ENCODE results near the gene ERC2.

ERC2 gene

DNA sequence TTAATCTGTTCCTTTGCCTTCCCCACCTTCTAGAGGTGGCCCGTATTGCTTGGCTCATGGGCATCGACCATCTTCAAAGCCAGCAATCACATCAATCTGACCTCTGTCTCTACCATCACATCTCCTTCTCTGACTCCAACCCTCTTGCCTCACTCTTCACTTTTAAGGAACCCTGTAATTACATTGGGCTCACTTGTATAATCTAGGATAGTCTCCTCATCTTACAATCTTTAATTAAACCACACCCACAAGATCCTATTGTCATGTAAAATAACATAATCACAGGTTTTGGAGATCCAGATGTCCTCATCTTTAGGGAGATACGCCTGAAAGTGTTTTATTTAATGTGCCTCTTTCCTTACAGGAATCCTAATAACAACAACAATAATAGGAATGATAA is 234.5 kb downstream of the ERC2 start:
- no peak for DNase-seq

DNA sequence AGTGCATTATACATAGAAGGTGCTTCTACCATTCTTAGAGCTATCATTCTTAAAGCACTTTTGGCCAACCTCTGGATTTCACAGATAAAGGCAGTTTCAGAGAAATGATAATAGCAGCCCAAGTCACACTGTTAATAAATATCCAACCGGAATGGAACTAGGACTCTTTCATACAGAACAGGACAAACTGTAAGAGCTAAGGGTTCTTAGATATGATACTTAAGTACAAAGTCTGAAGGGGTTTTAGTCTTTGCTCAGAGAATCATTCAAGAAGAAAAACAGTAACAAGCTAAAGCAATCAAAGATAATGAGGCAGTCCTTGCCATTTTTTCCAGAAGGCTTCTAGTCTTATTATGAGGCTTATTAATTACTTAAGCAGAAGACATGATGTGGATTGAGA is 239.0 kb downstream of the ERC2 start:
- DNase-seq, result no peak

DNA sequence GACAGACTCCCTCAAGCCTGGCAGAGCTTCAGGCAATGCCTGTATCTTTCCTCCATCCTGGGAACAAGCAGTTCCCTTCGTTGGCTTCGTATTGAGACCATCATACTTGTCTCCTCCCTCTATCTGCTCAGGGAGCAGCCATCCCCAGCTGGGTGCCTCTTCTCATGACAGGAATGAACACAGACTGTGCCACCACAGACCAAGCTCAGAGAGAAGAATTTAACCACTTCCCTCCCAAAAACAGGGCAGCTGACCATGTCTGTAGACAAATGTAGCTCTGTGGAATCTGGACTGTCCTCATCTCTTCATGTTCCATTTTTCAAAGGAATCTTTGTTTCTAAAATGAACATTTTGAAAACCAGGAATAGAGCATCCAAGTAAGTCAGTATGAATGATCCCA is 245.4 kb downstream of the ERC2 start:
- DNase-seq, result no peak

DNA sequence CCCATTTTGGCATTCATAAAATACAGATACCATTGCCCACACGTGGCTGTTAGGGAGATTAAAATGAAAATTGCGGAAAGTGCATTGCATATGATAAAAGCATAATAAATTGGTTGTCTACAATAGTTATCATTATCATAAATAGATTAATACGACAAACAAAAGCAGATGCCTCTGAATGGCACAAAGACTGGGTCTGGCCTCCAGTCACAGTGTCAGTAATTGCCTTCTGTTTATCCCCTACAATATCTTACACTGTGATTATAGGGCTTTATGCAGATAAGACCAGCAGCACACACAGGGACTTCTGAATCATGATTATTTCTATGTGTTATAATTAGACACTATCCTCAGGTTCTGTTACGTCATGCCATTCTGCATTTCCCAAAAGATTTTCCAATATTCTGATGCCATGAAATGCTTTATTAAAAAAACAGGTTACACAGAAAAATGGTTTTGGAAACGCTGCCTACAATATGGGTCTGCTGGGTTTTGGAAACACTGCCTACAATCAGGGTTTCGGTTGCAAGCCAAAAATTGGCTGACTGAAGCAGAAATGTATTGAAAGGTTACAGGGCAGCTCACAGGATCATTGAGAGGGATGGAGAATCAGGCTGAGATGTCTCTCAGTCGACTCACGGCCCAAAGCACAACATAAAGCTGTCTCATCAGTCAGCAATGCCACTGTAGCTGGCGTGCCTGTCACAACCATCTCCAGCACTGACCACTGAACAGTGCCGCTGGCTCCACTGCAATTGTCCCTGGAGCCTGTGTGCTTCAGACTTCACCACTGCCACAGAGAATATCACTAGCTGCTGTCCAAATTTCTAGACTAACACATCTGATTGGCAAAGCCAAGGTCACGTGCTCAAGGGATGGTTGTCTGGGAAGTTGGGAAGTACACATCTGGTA is 248.1 kb downstream of the ERC2 start:
- DNase-seq, result no peak

DNA sequence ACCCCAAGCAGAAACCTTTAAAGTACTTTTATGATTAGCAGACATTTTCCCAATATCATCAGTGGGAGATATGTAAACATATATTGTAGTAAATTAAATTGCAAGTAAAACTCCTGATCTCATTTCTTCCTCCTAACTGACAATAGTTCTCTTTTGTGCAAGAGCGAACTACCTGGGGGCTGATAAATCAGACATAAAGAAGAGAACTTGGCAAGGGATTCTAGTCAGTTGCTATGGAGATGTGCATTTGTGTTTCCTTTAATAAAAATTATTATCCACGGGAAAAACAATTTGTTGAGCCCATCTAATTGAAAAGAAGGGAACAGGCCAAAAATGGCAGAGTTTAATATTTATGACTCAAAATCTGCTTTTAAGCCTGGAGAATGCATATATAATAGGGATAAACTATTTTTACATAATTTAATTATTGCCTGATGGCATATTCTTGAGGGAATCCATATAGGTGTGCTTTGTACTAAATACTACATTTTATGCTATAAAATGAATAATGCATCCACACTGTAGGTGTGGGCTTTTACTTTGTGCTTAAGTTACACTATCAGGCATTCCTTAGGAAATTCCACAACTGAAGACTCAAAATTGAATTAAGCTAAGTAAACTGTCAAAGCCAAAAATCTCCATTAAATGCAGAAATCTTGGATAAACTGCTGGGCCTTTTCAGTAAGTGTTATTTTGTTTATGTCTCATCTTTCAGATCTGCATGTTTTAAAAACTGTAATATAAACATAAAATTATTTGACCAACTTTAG is 258.1 kb downstream of the ERC2 start:
- DNase-seq, result no peak

DNA sequence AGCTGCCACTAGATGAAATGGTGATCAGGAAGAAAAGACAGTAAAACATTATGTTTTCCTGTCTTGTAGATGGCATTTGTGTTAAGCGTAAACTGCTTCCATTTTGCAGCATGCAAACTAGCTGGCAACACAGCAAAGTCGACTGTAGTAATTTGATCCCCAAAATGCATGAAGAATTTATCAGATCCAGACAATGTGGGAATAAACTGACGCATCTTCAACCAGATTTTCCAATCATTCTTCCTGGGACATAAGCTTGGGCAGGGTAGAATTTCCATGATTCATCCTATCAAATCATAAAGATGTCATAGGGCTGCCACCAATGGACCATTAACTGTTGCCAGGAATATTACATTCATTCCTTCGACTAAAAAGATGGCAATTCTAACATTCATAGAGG is 260.3 kb downstream of the ERC2 start:
- no peak for DNase-seq

DNA sequence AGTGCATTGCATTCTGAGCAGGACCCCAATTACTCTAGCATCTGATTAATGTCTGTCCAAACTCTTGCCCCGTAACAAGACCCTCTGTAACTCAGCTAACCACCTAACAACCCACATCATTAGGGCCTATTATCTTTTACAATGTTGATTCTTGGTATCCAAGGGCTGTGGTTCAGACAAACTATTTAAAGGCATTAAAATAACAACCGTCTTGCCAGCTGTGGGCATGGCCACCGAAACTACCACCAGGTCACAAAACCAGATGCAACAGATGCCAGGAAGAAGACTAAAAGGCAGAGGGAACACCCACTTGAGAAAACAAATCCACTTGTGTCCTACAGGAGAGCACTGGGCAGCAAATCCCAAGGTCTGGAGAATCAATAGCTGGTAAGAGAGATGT is 262.9 kb downstream of the ERC2 start:
- no peak for DNase-seq

DNA sequence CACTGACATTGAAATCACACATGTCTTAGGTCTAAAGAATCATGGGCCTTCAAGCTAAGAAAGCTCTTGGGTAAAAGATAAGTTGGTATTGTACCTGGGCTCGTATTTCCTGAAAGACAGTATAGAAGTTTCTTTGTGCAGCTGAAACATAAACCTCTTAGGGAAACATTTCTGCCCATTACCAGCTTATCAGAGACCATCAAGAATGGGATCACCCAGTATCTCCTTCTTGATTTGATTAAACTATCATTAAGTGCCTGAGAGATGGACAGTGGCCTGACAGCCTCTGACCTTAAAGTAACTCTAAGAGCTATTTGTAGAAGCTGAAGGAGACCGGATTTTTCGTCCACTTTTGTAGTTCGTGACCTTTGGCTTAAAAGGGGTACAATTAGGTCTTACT is 265.3 kb downstream of the ERC2 start:
- DNase-seq, result no peak

DNA sequence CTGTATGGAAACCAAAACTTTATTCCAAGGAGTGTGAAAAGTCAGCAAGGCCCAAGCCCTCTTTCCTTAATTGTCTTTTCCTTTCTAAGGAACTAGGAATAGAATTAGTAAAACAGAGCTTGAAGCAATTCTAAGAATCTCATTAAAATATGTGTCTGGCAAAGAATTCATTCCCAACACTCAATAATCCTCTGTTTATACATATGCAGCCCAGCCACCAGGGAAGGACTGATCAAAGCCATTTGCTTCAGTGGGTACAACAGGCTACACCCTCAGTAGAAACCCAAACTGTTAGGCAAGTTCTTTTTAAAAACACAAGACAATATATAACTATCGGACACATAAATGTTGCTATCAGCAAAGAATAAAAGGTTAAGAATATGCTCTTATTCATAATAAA is 266.9 kb downstream of the ERC2 start:
- DNase-seq, result no peak

DNA sequence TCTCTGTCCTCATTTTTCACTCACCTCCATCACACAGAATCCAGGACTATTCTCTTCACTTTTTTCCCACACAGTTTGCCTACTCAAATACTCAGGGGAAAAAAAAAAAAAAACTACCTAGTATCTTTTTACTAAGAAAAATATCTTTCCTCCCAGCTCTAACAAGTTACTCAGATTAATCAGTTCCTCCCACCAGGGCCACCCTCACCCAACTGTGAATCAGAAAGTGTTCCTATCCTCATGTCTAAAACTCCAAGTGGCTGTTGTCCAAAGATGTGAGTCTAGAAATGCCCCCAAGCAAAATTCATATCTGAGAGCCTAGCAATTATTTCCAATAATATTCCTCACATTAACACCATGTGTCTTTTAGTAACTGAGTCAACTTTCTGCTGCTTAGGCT is 268.0 kb downstream of the ERC2 start:
- no peak for DNase-seq

DNA sequence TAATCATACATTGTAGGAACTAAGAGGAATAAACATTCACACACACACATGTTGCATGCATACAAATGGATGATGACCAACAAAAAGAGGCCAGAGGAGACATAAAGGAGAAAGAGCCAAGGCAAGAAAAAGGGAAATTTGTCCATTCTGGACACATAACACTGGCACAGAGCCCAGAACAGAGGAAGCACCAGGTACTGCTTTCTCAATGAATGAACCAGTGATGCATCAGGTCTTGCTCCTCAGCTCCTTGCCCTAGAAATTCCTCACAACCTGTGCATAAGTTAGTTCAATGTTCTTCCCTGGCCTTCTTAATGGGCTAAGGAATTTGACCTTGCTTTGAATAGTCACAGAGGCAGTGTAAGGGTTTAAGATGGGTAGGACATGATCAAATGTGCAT is 270.3 kb downstream of the ERC2 start:
- no peak for DNase-seq

DNA sequence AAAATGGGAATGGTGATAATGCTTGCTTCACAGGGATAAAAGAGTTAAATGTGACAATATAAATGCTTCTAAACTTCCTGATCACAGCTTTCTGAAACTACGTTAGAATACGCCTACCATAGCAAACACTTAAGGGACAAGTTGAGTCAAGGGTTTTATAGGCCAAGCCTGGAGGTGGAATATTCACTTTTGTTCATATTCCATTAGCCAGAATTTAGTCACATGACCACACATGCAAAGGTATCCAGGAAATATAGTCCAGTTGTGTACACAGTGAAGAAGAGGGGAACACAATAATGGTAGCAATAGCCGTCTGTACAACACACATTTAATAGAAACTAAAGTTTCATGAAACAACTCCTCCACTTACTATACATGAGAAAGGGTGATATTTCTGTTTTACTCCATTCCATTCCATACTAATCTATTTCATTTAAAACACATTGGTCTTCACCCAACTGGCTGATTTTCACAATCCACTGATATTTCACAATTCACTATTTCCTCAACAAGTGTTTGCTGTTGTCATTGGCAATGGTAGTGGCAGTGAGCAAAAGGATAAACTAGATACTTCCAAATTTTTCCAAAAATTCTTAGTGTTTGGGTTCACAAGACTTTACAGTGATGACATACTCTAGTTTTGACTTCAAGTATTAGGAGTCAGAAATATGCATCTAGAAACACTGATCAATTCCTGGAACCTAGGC is 270.9 kb downstream of the ERC2 start:
- no peak for DNase-seq

DNA sequence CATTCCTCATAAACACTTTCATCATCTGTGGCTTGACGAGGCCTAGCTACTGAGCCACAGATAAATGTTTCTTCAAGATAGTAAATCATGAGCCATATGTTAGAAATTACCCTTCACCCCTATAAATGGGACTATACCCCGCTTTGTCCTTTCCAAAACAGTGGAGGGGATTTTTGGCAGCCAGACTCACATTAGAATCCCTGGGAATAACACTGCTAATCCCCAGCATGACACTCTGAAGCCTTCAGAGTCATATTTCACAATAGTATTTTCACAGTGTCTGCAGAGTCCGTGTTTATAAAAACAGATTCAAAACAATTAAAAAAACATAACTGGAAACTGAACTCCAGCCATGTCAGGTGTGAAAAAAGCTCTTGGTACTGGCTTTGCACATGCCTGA is 271.6 kb downstream of the ERC2 start:
- no peak for DNase-seq

DNA sequence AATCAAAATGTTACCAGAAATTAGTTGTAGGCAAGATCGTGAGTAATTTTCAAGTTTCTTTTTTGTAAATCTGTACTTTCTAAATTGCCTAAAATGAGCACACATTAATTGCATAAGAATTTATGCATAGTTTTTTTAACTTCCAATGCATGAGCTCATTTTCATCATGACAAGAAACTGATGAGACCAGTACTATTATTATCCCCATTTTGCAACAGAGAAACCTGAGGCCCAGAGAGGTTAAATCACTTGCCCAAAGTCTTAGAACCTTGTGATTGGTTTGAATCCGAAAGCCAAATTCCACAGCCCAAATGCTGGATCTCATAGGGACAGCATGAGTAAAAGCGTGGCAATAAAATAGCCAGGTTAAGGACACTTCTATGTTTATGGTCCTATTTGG is 274.7 kb downstream of the ERC2 start:
- no peak for DNase-seq

DNA sequence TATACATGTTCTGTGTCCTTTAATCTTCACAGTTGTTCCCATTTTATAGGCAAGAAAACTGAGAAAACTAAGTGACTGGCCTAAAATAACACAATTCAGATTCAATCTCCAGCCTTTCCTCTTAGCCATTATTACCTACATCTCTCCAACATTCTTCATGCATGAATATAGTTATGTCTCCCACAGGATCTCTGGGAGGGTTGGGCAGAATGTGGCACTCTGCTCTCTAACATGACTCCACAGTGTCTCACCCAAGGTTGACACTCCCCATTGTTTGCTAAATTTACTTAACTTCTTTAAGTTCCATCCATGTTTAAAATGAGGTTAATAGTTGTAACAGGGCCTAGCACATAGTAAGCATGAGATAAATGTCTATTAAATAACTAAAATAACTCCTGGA is 276.3 kb downstream of the ERC2 start:
- DNase-seq, result no peak

DNA sequence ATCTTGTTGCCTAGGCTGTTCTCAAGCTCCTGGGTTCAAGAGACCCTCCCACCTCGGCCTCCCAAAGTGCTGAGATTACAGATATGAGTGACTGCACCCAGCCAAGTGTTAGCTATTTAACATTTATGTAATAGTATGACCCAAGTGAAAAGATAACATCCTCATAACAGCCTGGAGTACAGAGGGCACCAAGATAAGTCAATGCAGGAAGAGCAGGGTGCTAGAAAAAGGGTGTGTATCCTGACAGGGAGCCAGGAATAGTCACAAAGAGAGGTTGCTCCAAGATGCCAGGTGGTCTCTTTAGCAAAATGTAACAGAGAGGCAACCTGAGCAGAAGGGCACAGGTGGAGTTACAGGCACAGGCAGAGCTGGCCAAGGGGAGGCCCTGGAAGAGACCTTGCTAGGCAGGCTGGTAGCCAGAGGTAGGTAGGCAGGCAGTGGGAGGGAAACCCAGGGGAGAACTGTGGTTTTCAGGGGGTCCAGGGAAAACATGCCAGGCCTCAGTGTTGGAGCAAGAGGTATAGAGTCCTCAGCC is 277.4 kb downstream of the ERC2 start:
- no peak for DNase-seq

DNA sequence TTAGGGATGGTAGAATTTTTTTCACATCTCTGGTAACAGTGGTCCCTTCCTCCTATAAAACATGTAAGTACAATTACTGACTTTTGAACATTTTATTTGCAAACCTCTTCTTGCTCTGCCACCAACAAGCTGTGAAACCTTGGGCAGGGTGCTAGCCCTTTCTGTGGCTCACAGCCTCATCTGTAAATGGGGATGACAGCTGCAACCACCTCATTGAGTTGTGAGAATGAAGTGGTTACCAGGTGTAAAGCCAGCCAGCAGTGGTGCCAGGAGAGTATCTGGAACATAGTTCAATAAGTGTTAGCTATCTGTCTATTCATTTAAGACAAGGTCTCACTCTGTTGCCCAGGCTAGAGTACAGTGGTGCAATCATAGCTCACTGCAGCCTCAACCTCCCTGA is 278.1 kb downstream of the ERC2 start:
- DNase-seq, result no peak

DNA sequence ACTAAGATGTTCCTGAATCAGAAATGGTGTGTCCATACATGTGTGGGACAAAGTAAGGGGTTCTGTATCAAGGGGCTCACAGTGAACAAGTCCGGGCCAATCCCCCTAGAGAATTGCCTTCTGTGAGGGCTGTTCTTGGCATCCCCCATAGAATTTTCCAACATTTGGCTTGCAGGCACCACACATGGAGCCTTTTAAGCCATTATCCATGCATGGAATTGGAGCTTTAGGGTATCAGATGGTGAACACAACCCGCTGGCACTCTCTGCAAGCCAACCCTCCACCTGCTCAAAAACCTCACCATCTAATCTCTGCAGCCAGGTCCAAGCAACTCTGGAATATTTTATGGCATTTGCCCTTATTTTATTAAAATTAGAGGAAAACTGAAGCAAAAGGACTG is 278.7 kb downstream of the ERC2 start:
- no peak for DNase-seq

DNA sequence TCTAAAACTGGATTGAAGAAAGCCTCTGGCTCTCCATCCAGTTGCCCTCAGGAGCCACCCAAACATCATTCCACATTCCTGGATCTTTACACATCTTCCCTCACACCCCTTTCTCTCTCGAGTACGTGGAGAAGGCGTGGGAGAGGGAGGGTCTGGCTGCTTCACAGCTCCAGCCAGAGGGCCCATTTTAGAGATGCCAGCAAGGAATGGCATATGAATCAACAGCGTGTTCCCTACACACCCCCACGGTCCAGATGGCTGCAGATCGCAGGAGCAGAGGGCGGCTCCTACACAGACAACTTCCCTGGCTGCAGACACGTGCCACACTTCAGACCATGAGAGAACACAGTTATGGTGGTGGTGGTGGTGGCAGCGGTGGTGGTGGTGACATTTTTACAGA is 280.1 kb downstream of the ERC2 start:
- DNase-seq, result no peak

DNA sequence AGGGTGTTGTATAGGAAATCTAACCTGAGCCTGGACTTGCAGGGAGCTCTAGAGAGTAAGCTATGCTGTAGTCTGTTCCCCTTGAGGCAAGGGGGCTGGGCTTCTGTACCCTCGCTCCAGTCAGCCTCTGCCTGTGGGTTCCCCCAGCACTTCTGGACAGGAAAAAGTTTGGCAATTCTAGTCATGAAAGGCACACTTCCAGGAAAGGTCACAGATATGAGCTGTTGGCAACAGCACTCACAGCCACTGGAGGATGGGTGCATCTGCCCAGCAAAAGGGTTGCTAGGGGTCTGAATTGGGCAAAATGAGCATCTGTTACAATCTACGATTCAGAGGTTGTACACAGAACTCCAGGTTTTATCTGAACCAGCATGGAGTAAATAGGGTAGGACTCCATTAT is 281.2 kb downstream of the ERC2 start:
- no peak for DNase-seq

DNA sequence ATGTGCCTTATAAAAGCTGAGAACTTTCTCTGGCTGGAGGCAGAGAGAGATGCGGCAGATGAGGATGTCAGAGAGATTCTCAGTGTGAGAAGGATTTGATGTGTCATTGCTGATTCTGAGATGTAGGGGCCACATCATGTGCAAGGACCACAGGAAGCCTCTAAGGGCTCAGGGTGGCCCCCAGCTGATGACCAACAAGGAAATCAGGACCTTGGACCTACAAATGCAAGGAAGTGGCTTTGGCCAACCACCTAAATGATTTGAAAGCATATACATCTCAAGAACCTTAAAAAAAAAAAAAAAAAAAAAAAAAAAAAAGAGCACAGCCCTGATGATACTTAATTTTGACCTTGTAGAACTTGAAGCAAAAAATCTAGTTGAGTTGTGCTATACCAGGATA is 282.4 kb downstream of the ERC2 start:
- DNase-seq, result no peak

DNA sequence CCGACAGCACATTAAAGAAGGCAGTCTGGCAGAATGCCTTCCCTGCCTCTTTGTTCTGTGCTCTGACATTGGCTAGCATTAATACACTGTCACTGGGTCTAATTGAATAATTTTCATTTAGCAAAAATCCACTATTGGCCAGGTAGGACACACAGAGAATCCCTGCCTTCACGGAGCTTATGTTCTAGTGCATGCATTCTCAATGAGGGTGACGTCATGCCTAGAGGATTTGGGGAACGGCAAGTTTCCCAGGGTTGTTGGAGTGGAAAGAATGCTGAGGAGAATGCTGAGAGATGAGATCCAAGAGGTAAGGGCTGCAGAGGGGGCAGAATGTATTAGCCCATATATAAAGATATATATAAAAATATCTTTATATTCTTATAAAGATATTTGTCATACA is 284.7 kb downstream of the ERC2 start:
- no peak for DNase-seq

DNA sequence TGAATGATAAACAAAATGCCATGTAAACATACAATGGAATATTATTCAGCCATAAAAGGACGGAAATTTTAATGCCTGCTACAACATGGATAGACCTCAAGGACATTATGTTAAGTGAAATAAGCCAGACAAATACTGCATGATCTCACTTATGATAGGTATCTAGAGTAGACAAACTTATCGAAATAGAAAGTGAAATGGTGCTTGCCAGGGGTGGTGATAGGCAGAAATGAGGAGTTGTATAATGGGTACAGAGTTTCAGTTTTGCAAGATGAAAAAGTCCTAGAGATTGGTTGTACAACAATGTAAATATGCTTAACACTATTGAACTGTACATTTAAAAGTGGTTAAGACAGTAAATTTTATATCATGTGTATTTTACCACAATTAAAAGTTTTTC is 287.8 kb downstream of the ERC2 start:
- DNase-seq, result no peak

DNA sequence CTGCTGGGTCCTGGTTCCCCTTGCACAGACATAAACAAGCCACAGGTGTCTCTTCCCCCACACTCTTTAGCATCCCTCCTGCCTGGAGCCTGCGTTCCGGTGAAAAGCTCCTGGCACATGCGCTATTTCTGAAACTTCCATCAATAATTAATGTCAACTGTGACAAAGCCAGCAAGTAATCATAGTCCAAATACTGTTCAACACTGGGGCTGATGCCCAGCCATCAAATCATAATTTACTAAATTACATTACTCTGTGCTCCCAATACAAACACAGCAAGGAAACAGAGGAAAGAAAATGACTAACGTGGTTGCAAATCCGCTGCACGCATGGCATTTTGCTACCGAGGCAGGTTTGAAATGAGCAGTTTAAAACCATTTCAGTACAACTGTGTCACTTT is 294.7 kb downstream of the ERC2 start:
- no peak for DNase-seq
